Cardiac fibroblast (primary cell): ENCODE measurements around the gene SLC52A1.
"Not testable (repeated sequence)": the region's sequence is repeated elsewhere in the genome, so short reads cannot be mapped to it uniquely, and the experiment has no call there.

ENCODE experiments used
- DNase-seq, 2 donors: peaks; one replicate each; pipeline versions ENCODE4 v3.0.0 to v3.0.0-alpha.2; 2010; ENCODE audit warnings: low read depth in 2 of 2
- H3K4me3 ChIP-seq, 2 donors: replicated peaks in 1 of 2; 1 replicate in 1 of 2; 2 replicates in 1 of 2; pipeline ENCODE4 v1.5.1; 2011; ENCODE audit warnings: low read depth in 2 of 2, low read length in 2 of 2, mild to moderate bottlenecking in 2 of 2, moderate library complexity in 1 of 2
- CTCF ChIP-seq: IDR thresholded peaks from one replicate; pipeline ENCODE4 v1.5.1; 2011; ENCODE audit warnings: low read depth, mild to moderate bottlenecking, low read length, inconsistent platforms

Gene SLC52A1

GRCh38 chr17:5035315-5035714 lies at the start of gene SLC52A1:
TSS of gene SLC52A1 (minus strand) at chr17:5035426. CDS start at chr17:5034606, 820 bp downstream.
- no peak for DNase-seq

GRCh38 chr17:5080591-5080990 lies 45.4 kb upstream of the SLC52A1 start:
- no peak overlapping the region for H3K4me3 ChIP-seq
- no peak for DNase-seq
- no peak for TF ChIP-seq CTCF

More at GRCh38 chr17:5035315-5035714, at the start of gene SLC52A1:
- H3K4me3 ChIP-seq = peak within 1 kb of the TSS in 1 of 2 donors; percentile 13
- no peak for TF ChIP-seq CTCF

- TF ChIP-seq CTCF = no peak
- DNase-seq = peak; percentile 83
- H3K4me3 ChIP-seq = peak within 1 kb of the TSS; percentile 66 to 68
Observed at GRCh38 chr17:5078106-5079028, 43.1 kb upstream of the SLC52A1 start, which contains the start of gene ZFP3. TSS of gene ZFP3 (plus strand) at chr17:5078467. CDS start at chr17:5091505, 13,038 bp downstream.

- no peak for DNase-seq
- no peak for TF ChIP-seq CTCF
- H3K4me3 ChIP-seq = peak overlapping the region; percentile 66 to 68
Observed at GRCh38 chr17:5077781-5078105, 42.5 kb upstream of the SLC52A1 start.

GRCh38 chr17:5077275-5077674 lies 42.0 kb upstream of the SLC52A1 start:
- DNase-seq, H3K4me3 ChIP-seq: not testable (repeated sequence)

GRCh38 chr17:5075472-5075871 lies 40.2 kb upstream of the SLC52A1 start:
- DNase-seq, H3K4me3 ChIP-seq: not testable (repeated sequence)

- TF ChIP-seq CTCF = no peak
- DNase-seq = no peak
- H3K4me3 ChIP-seq = no peak overlapping the region
Observed at GRCh38 chr17:5069724-5070123, 34.5 kb upstream of the SLC52A1 start.

- no peak for DNase-seq
- no peak for TF ChIP-seq CTCF
- H3K4me3 ChIP-seq = no peak overlapping the region
Observed at GRCh38 chr17:5068236-5068635, 33.0 kb upstream of the SLC52A1 start.
